A549 (cell line): Measurements from ENCODE around the gene PCDHA11. TPM values are rescaled to one million over a fixed set of nuclear protein-coding genes. Genes with fewer than 3 reads are reported as not detected.

ENCODE experiments used
- ATAC-seq, 2 experiments: fragments of 200-7000 bp in 1 of 2; fragments of >200 bp in 1 of 2; cut with Nextera tagmentation in 1 of 2; cut with Tn5 transposase in 1 of 2; 3 replicates each; pipeline versions ENCODE4 v1.8.0 to v1.9.1; 2018 to 2020; ENCODE audit warnings: mild to moderate bottlenecking in 1 of 2, moderate library complexity in 1 of 2
- CTCF ChIA-PET: fragments of 300-600 bp; sonication (Branson Sonifier 250); formaldehyde crosslinking; extraction: SDS; loops from one replicate; lab custom pipeline; 2021; ENCODE audit warnings: antibody characterized with exemption, inconsistent platforms; lab: Yijun Ruan, JAX
- POLR2A ChIA-PET: fragments of 350-600 bp; formaldehyde crosslinking; extraction: SDS; loops from one replicate; lab custom pipeline; 2021; ENCODE audit warnings: antibody characterized with exemption, inconsistent platforms; lab: Yijun Ruan, JAX
- DNase-seq, 2 experiments: peaks; one replicate each; pipeline versions ENCODE4 v3.0.0 to v3.0.0-alpha.2; 2011 to 2016; ENCODE audit warnings: low read depth in 1 of 2, low spot score in 1 of 2
- FAIRE-seq: peaks from 2 replicates; lab custom pipeline; 2011; peaks lifted over from hg19 to GRCh38; lab: Jason Lieb, UNC
- H3K27ac ChIP-seq, 2 experiments: fragments of >200 bp; sonication (Bioruptor Twin); formaldehyde crosslinking; 3 replicates each; pipeline ENCODE4 v1.5.1; 2016 to 2017
- H3K4me1 ChIP-seq: fragments of >200 bp; sonication (Bioruptor Twin); formaldehyde crosslinking; 3 replicates; pipeline ENCODE4 v1.6.1; 2016
- H3K4me2 ChIP-seq: fragments of >200 bp; sonication (Bioruptor Twin); formaldehyde crosslinking; 3 replicates; pipeline ENCODE4 v1.6.1; 2016
- H3K4me3 ChIP-seq: fragments of >200 bp; sonication (Bioruptor Twin); formaldehyde crosslinking; 3 replicates; pipeline ENCODE4 v1.5.1; 2016
- H3K9me3 ChIP-seq: fragments of >200 bp; sonication (Bioruptor Twin); formaldehyde crosslinking; 3 replicates; pipeline ENCODE4 v1.6.1; 2016
- E2F6 ChIP-seq: IDR thresholded peaks from 2 replicates; pipeline ENCODE4 v1.6.1; 2012; ENCODE audit warnings: low read depth, borderline replicate concordance
- EHF ChIP-seq: fragments of 250-450 bp; sonication (Bioruptor Pico); IDR thresholded peaks from 2 replicates; pipeline ENCODE4 v1.5.0; 2020; ENCODE audit warnings: mild to moderate bottlenecking
- ESRRA ChIP-seq: fragments of 150-350 bp; IDR thresholded peaks from 2 replicates; pipeline ENCODE4 v1.6.1; 2014; ENCODE audit warnings: mild to moderate bottlenecking, low read length, borderline replicate concordance
- FOSB ChIP-seq: fragments of 250-450 bp; sonication (Bioruptor Pico); IDR thresholded peaks from 2 replicates; pipeline ENCODE4 v1.5.0; 2020; ENCODE audit warnings: mild to moderate bottlenecking, moderate library complexity
- FOXS1 ChIP-seq: fragments of 250-450 bp; sonication (Bioruptor Pico); IDR thresholded peaks from 2 replicates; pipeline ENCODE4 v1.5.0; 2020; ENCODE audit warnings: mild to moderate bottlenecking, moderate library complexity
- GATA3 ChIP-seq: IDR thresholded peaks from 2 replicates; pipeline ENCODE4 v1.6.1; 2012; ENCODE audit warnings: borderline replicate concordance
- HOXB13 ChIP-seq: fragments of 250-450 bp; sonication (Bioruptor Pico); IDR thresholded peaks from 2 replicates; pipeline ENCODE4 v1.5.0; 2020; ENCODE audit warnings: low read depth, mild to moderate bottlenecking, moderate library complexity
- JUN ChIP-seq, 2 experiments: fragments of >200 bp; sonication (Bioruptor Twin); formaldehyde crosslinking; IDR thresholded peaks; 2 replicates in 1 of 2; 3 replicates in 1 of 2; pipeline ENCODE4 v1.6.1; 2016 to 2017
- KDM1A ChIP-seq: fragments of 200-600 bp; sonication (generic); IDR thresholded peaks from 2 replicates; pipeline ENCODE4 v1.6.1; 2016; ENCODE audit warnings: low read depth, mild to moderate bottlenecking
- MAFK ChIP-seq: fragments of 450-650 bp; IDR thresholded peaks from 2 replicates; pipeline ENCODE4 v1.6.1; 2014; ENCODE audit not compliant: partially characterized antibody
- POLR2AphosphoS2 ChIP-seq: conservative IDR thresholded peaks from 2 replicates; pipeline ENCODE4 v1.6.1; 2012; ENCODE audit warnings: low read length, improper control_type of control experiment, inconsistent platforms
- RAD21 ChIP-seq, 2 experiments: fragments of >200 bp in 1 of 2; sonication (Bioruptor Twin) in 1 of 2; formaldehyde crosslinking in 1 of 2; IDR thresholded peaks in 1 of 2; conservative IDR thresholded peaks in 1 of 2; 2 replicates in 1 of 2; 3 replicates in 1 of 2; pipeline ENCODE4 v1.6.1; 2012 to 2018; ENCODE audit warnings: inconsistent platforms in 1 of 2
- REST ChIP-seq: fragments of 200-600 bp; sonication (generic); IDR thresholded peaks from 2 replicates; pipeline ENCODE4 v1.6.1; 2016; ENCODE audit warnings: antibody characterized with exemption, mild to moderate bottlenecking, moderate library complexity
- SMC3 ChIP-seq: fragments of >200 bp; sonication (Bioruptor Twin); formaldehyde crosslinking; IDR thresholded peaks from 3 replicates; pipeline ENCODE4 v1.6.1; 2018; ENCODE audit warnings: inconsistent platforms
- TFCP2L1 ChIP-seq: fragments of 250-450 bp; sonication (Bioruptor Pico); IDR thresholded peaks from 2 replicates; pipeline ENCODE4 v1.5.0; 2021; ENCODE audit warnings: mild to moderate bottlenecking
- ZFP36 ChIP-seq: fragments of 450-650 bp; IDR thresholded peaks from 2 replicates; pipeline ENCODE4 v1.6.1; 2014; ENCODE audit warnings: borderline replicate concordance; ENCODE audit not compliant: partially characterized antibody
- ZSCAN20 ChIP-seq: fragments of 250-450 bp; sonication (Bioruptor Pico); IDR thresholded peaks from 2 replicates; pipeline ENCODE4 v1.8.0; 2022; ENCODE audit warnings: mild to moderate bottlenecking, moderate library complexity
- WGBS: methylation state at CpG from one replicate; pipeline ENCODE4 v1.1.6; 2017; ENCODE audit errors: missing lambda C conversion rate; 5-methylcytosine and 5-hydroxymethylcytosine counted together
- polyA plus RNA-seq, 4 experiments: library from polyadenylated mRNA; depleted of rRNA in 3 of 4; stranded (reverse); fragments of >200 nt; fragmentation: RNase III in 1 of 4; extraction: RNeasy Plus Mini Kit Qiagen cat#74134 plus additional on column Dnase treatment in 1 of 4; gene quantifications; 2 replicates in 3 of 4; 3 replicates in 1 of 4; pipeline ENCODE4 v1.2.3, GENCODE V29; 2011 to 2017
- TF ChIP-seq, protein P1 (sequence below): IDR thresholded peaks from 2 replicates; pipeline ENCODE4 v1.6.1; 2012
- TF ChIP-seq, protein P2 (sequence below): fragments of 250-450 bp; sonication (Bioruptor Pico); IDR thresholded peaks from 2 replicates; pipeline ENCODE4 v1.5.0; 2021; ENCODE audit warnings: mild to moderate bottlenecking, moderate library complexity, borderline replicate concordance

Gene PCDHA11
- polyA plus RNA-seq, 2 of the 4 experiments (the other 2 are of a cell fraction): 0.08 to 0.27 TPM

DNA sequence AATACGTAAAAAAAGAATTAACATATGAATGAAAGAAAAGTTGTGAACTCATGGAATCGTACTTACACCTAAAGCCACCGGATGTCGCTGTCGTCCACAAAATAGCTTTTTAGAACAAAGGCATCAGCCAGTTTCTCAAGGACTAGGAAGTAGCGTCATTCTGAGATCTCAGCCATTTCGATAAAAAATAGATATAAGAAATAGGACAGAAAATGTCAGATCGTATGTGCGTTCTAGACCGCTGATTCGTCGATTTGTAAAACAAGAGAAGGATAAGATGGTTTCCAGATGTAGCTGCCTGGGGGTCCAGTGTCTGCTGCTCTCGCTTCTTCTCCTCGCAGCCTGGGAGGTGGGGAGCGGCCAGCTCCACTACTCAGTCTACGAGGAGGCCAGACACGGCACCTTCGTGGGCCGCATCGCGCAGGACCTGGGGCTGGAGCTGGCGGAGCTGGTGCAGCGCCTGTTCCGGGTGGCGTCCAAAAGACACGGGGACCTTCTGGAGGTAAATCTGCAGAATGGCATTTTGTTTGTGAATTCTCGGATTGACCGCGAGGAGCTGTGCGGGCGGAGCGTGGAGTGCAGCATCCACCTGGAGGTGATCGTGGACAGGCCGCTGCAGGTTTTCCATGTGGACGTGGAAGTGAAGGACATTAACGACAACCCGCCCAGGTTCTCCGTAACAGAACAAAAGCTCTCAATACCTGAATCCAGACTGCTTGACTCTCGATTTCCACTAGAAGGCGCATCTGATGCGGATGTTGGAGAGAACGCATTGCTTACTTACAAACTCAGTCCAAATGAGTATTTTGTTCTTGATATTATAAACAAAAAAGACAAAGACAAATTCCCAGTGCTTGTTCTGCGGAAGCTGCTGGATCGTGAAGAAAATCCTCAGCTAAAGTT is 12.7 kb upstream of the PCDHA11 start, which contains the start of gene PCDHA10:
Gene PCDHA10 (plus strand): TSS at position 126 of the 903 bp plus-strand sequence. CDS start 152 bp downstream, at position 278.
- TF ChIP-seq MAFK (peak; percentile 61), RAD21 (conservative IDR thresholded peaks at IDR 0.05 in 1 of 2, IDR thresholded peaks at IDR 0.05 in 1 of 2) (peak in 1 of 2 experiments; percentile 17; a peak in 1 of 5 replicates)
- TF ChIP-seq, protein P1, sequence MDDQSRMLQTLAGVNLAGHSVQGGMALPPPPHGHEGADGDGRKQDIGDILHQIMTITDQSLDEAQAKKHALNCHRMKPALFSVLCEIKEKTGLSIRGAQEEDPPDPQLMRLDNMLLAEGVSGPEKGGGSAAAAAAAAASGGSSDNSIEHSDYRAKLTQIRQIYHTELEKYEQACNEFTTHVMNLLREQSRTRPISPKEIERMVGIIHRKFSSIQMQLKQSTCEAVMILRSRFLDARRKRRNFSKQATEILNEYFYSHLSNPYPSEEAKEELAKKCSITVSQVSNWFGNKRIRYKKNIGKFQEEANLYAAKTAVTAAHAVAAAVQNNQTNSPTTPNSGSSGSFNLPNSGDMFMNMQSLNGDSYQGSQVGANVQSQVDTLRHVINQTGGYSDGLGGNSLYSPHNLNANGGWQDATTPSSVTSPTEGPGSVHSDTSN: no peak
- peak in 1 of 2 experiments; percentile 18 for DNase-seq
- no peak for FAIRE-seq
- Histone ChIP-seq H3K4me1 (no peaks in the 10 kb centered on the region), H3K27ac (no peak within 1 kb of the TSS), H3K4me2 (no peak within 1 kb of the TSS), H3K9me3 (peaks cover 11% of the 10 kb centered on the region; the same call in 2 of the 3 replicates), H3K4me3 (no peak within 1 kb of the TSS)
- ATAC-seq: no peak
- WGBS: 73% methylated on average over 43 of the region's 44 CpGs
- ChIA-PET CTCF (interaction anchor here (0.6 to 1.4 kb wide), 5 partner anchors 34 to 663 kb away, joined by 3 to 7 read pairs (median 3); partner anchors contain the start of genes PCDHA4 and PCDHA5), POLR2A (no interaction called here)

GRCh38 chr5:140857177-140857986 is 11.4 kb upstream of the PCDHA11 start:
- H3K4me2 ChIP-seq: no peak overlapping the region

More at GRCh38 chr5:140857177-140857986, 11.4 kb upstream of the PCDHA11 start:
- CTCF ChIA-PET: interaction anchor here (1.0 to 1.4 kb wide), 2 partner anchors 35 to 50 kb away, joined by 3 to 7 read pairs; partner anchors contain the start of genes PCDHA4 and PCDHA5
- no peaks in the 10 kb centered on the region for H3K4me1 ChIP-seq
- DNase-seq (no peak), ATAC-seq (no peak), FAIRE-seq (no peak)
- H3K27ac ChIP-seq: no peak overlapping the region
- no peak for TF ChIP-seq KDM1A
- TF ChIP-seq ESRRA: no peak
- no peak for TF ChIP-seq TFCP2L1
- TF ChIP-seq SMC3: no peak
- TF ChIP-seq, protein P1: no peak
- no peak for TF ChIP-seq EHF
- TF ChIP-seq GATA3: no peak
- no peak for TF ChIP-seq POLR2AphosphoS2
- no peak for TF ChIP-seq REST
- TF ChIP-seq HOXB13 (CRISPR knock-in tag): no peak
- no peak for TF ChIP-seq ZSCAN20 (CRISPR knock-in tag)
- no peak for TF ChIP-seq FOXS1 (CRISPR knock-in tag)
- no peak for TF ChIP-seq FOSB (CRISPR knock-in tag)
- TF ChIP-seq JUN (IDR thresholded peaks at IDR 0.05): no peak
- no peak for TF ChIP-seq E2F6
- TF ChIP-seq ZFP36: no peak
- TF ChIP-seq, protein P2, sequence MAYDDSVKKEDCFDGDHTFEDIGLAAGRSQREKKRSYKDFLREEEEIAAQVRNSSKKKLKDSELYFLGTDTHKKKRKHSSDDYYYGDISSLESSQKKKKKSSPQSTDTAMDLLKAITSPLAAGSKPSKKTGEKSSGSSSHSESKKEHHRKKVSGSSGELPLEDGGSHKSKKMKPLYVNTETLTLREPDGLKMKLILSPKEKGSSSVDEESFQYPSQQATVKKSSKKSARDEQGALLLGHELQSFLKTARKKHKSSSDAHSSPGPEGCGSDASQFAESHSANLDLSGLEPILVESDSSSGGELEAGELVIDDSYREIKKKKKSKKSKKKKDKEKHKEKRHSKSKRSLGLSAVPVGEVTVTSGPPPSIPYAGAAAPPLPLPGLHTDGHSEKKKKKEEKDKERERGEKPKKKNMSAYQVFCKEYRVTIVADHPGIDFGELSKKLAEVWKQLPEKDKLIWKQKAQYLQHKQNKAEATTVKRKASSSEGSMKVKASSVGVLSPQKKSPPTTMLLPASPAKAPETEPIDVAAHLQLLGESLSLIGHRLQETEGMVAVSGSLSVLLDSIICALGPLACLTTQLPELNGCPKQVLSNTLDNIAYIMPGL (CRISPR knock-in tag): no peak
- no peak overlapping the region for H3K4me3 ChIP-seq
- H3K9me3 ChIP-seq: peaks cover 18% of the 10 kb centered on the region
- POLR2A ChIA-PET: no interaction called here
- 87% methylated on average over 94 of the region's 94 CpGs for WGBS
